Neural crest cell (in vitro differentiated cells): ENCODE data around the gene BEGAIN. TPM values are rescaled to one million over a fixed set of nuclear protein-coding genes. Genes with fewer than 3 reads are reported as not detected.

Experiments
- DNase-seq: peaks from one replicate; pipeline ENCODE4 v3.0.0; 2021; ENCODE audit warnings: low read depth, mixed read lengths, low spot score
- H3K27ac Mint-ChIP-seq: one replicate; pipeline ENCODE4 v1.8.0; 2021; ENCODE audit warnings: mild to moderate bottlenecking, mixed read lengths; ENCODE audit not compliant: unreplicated experiment
- H3K27me3 Mint-ChIP-seq: 2 replicates; pipeline ENCODE4 v1.8.0; 2021; ENCODE audit warnings: low read depth, mild to moderate bottlenecking, mixed read lengths
- H3K36me3 Mint-ChIP-seq: 2 replicates; pipeline ENCODE4 v1.8.0; 2021; ENCODE audit warnings: low read depth, mild to moderate bottlenecking, mixed read lengths
- H3K4me1 Mint-ChIP-seq: 2 replicates; pipeline ENCODE4 v1.8.0; 2021; ENCODE audit warnings: mixed read lengths
- H3K4me3 Mint-ChIP-seq: one replicate; pipeline ENCODE4 v1.8.0; 2021; ENCODE audit warnings: mild to moderate bottlenecking, mixed read lengths
- H3K9me3 Mint-ChIP-seq: 2 replicates; pipeline ENCODE4 v1.8.0; 2021; ENCODE audit warnings: mixed read lengths
- CTCF ChIP-seq: fragments of 200-600 bp; sonication (generic); conservative IDR thresholded peaks from 2 replicates; pipeline ENCODE4 v1.5.0; 2021; ENCODE audit warnings: antibody characterized with exemption, mild to moderate bottlenecking
- total RNA-seq: library from RNA; stranded (reverse); gene quantifications from 2 replicates; pipeline ENCODE4 v1.2.1, GENCODE V29; 2021

The BEGAIN gene
- total RNA-seq, 1 donor from 2014 or later: 4.8 TPM

- H3K4me1 Mint-ChIP-seq: peaks cover 23% of the 10 kb centered on the region
- DNase-seq: no peak
- H3K27me3 Mint-ChIP-seq: no peaks in the 10 kb centered on the region
- H3K27ac Mint-ChIP-seq: no peak overlapping the region
- no peaks in the 10 kb centered on the region for H3K36me3 Mint-ChIP-seq
- H3K4me3 Mint-ChIP-seq: no peak overlapping the region
- no peaks in the 10 kb centered on the region for H3K9me3 Mint-ChIP-seq
- no peak for TF ChIP-seq CTCF
Measured at GRCh38 chr14:100539003-100539660, 48.1 kb downstream of the BEGAIN start.

GRCh38 chr14:100538351-100539002 lies 48.7 kb downstream of the BEGAIN start:
- no peaks in the 10 kb centered on the region for H3K9me3 Mint-ChIP-seq
- H3K4me3 Mint-ChIP-seq: no peak overlapping the region
- H3K27ac Mint-ChIP-seq: no peak overlapping the region
- no peak for DNase-seq
- TF ChIP-seq CTCF: no peak
- H3K36me3 Mint-ChIP-seq: no peaks in the 10 kb centered on the region
- no peaks in the 10 kb centered on the region for H3K27me3 Mint-ChIP-seq
- peaks cover 26% of the 10 kb centered on the region for H3K4me1 Mint-ChIP-seq

GRCh38 chr14:100537446-100538350 lies 49.5 kb downstream of the BEGAIN start:
- no peak for DNase-seq
- Mint-ChIP-seq H3K4me1 (peaks cover 26% of the 10 kb centered on the region), H3K36me3 (no peaks in the 10 kb centered on the region), H3K27me3 (no peaks in the 10 kb centered on the region), H3K4me3 (no peak overlapping the region), H3K9me3 (no peaks in the 10 kb centered on the region), H3K27ac (peak overlapping the region; percentile 57)
- TF ChIP-seq CTCF: no peak

GRCh38 chr14:100536721-100537445 lies 50.3 kb downstream of the BEGAIN start:
- H3K4me3 Mint-ChIP-seq: no peak overlapping the region

More at GRCh38 chr14:100536721-100537445, 50.3 kb downstream of the BEGAIN start:
- Mint-ChIP-seq H3K27me3 (no peaks in the 10 kb centered on the region), H3K9me3 (no peaks in the 10 kb centered on the region), H3K36me3 (no peaks in the 10 kb centered on the region), H3K27ac (no peak overlapping the region), H3K4me1 (peaks cover 26% of the 10 kb centered on the region)
- no peak for TF ChIP-seq CTCF
- DNase-seq: no peak
